DND-41 (cell line): ENCODE data around the gene EEF1G.

Experiments
- EZH2 ChIP-seq: IDR thresholded peaks from 3 replicates; pipeline ENCODE4 v1.6.1; 2012; ENCODE audit warnings: borderline replicate concordance, low read depth, mild to moderate bottlenecking, moderate library complexity, low read length, inconsistent platforms; ENCODE audit not compliant: severe bottlenecking
- TF ChIP-seq, protein P1 (sequence below): IDR thresholded peaks from 2 replicates; pipeline ENCODE4 v1.5.1; 2012; ENCODE audit warnings: borderline replicate concordance, low read length, moderate library complexity, mild to moderate bottlenecking; ENCODE audit not compliant: poor library complexity, severe bottlenecking; ENCODE audit errors: extremely low read depth

- TF ChIP-seq EZH2: no peak
- TF ChIP-seq, protein P1, sequence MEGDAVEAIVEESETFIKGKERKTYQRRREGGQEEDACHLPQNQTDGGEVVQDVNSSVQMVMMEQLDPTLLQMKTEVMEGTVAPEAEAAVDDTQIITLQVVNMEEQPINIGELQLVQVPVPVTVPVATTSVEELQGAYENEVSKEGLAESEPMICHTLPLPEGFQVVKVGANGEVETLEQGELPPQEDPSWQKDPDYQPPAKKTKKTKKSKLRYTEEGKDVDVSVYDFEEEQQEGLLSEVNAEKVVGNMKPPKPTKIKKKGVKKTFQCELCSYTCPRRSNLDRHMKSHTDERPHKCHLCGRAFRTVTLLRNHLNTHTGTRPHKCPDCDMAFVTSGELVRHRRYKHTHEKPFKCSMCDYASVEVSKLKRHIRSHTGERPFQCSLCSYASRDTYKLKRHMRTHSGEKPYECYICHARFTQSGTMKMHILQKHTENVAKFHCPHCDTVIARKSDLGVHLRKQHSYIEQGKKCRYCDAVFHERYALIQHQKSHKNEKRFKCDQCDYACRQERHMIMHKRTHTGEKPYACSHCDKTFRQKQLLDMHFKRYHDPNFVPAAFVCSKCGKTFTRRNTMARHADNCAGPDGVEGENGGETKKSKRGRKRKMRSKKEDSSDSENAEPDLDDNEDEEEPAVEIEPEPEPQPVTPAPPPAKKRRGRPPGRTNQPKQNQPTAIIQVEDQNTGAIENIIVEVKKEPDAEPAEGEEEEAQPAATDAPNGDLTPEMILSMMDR: peak; percentile 4
These were observed 38.1 kb upstream of the EEF1G start for GRCh38 chr11:62611705-62612365.
